IPS DF 6.9 (cell line): ENCODE measurements around the gene SLC44A2.

Source experiments
- DNase-seq: peaks from one replicate; pipeline ENCODE4 v3.0.0-alpha.2; 2013; ENCODE audit warnings: low read depth, low spot score
- H3K27ac ChIP-seq: one replicate; pipeline ENCODE4 v1.5.1; 2013; ENCODE audit warnings: low read length, control low read depth
- H3K27me3 ChIP-seq: 2 replicates; pipeline ENCODE4 v1.6.1; 2013; ENCODE audit warnings: mild to moderate bottlenecking, low read length; ENCODE audit not compliant: control insufficient read depth, insufficient read depth
- H3K36me3 ChIP-seq: 2 replicates; pipeline ENCODE4 v1.6.1; 2013; ENCODE audit warnings: low read length; ENCODE audit not compliant: control insufficient read depth, insufficient read depth
- H3K4me1 ChIP-seq: 2 replicates; pipeline ENCODE4 v1.6.1; 2013; ENCODE audit warnings: low read length; ENCODE audit not compliant: control insufficient read depth, insufficient read depth
- H3K4me3 ChIP-seq: 2 replicates; pipeline ENCODE4 v1.5.1; 2013; ENCODE audit warnings: mild to moderate bottlenecking, low read length
- H3K9me3 ChIP-seq: 2 replicates; pipeline ENCODE4 v1.6.1; 2013; ENCODE audit warnings: low read length, inconsistent platforms; ENCODE audit not compliant: control insufficient read depth, insufficient read depth
- WGBS: extraction: QIAGEN DNeasy Blood & Tissue Kit; methylation state at CpG from one replicate; pipeline ENCODE4 v1.1.7; 2013; ENCODE audit warnings: mixed read lengths, missing lambda C conversion rate; ENCODE audit not compliant: insufficient read length, insufficient coverage; 5-methylcytosine and 5-hydroxymethylcytosine counted together

Gene SLC44A2

DNA sequence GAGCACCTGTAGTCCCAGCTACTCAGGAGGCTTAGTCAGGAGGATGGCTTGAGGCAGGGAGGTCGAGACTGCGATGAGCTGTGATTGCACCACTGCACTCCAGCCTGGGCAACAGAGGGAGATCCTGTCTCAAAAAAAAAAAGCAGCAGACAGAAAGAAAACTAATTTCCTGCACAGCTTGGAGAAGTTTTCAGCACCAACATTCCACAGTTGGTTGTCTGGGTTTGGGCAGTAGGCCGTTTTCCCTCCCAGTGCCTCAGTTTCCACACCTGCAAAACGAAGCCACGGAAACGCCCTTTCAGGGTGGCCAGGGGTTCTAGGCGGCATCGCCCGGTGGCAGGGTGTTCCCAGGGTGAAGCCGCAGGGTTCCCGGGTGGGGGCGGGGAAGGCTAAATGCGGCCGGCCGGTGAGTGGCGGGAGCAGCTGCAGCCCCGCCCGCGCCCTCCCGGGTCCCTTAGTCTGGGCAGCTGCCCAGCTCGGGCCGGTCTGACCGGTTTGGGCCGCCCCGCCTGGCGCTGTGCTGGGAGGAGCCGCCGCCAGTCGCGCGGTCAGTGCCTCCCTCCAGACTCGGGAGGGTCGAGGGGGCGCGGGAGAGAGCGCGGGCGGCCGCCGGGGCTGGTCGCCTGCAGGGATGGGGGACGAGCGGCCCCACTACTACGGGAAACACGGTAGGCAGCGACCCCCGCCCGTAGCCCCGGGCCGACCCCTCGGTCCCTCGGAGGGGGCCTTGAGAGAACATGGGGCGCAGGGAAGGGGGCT is at the start of gene SLC44A2:
Gene SLC44A2 (plus strand): TSS at position 551 of the 759 bp plus-strand sequence. CDS start 81 bp downstream, at position 632.
- no peak within 1 kb of the TSS for H3K27ac ChIP-seq
- H3K27me3 ChIP-seq, result no peaks in the 10 kb centered on the region
- H3K4me3 ChIP-seq, result peak within 1 kb of the TSS; percentile 89; the same call in 1 of the 2 replicates
- no CpG with 5 or more reads among the region's 53 CpGs for WGBS
- H3K4me1 ChIP-seq, result peaks cover 2% of the 10 kb centered on the region; the same call in 1 of the 2 replicates
- H3K36me3 ChIP-seq, result peaks cover 10% of the 10 kb centered on the region; the same call in 1 of the 2 replicates
- DNase-seq, result no peak
- no peaks in the 10 kb centered on the region for H3K9me3 ChIP-seq

DNA sequence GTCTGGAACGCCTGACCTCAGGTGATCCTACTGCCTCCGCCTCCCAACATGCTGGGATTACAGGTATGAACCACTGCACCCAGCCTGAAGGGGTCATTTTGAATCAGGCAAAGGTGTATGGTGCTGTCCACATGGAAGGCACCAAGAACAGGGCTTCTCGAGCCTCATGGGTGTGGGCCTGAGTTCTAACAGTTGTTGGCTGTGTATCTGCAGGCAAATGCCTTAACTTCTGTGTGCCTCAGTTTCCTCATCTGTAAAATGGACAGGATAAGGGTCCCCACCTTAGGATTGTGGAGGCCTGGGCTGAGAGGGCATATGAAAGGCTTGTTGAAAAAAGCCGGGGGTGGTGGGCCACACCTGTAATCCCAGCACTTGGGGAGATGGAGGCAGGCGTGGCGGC is 47.4 kb upstream of the SLC44A2 start:
- no CpG with 5 or more reads among the region's 6 CpGs for WGBS
- no peaks in the 10 kb centered on the region for H3K27me3 ChIP-seq
- DNase-seq, result no peak
- H3K36me3 ChIP-seq, result peaks cover 18% of the 10 kb centered on the region; the same call in 1 of the 2 replicates
- H3K9me3 ChIP-seq, result no peaks in the 10 kb centered on the region
- no peak overlapping the region for H3K4me3 ChIP-seq
- H3K4me1 ChIP-seq, result no peaks in the 10 kb centered on the region
- no peak overlapping the region for H3K27ac ChIP-seq

DNA sequence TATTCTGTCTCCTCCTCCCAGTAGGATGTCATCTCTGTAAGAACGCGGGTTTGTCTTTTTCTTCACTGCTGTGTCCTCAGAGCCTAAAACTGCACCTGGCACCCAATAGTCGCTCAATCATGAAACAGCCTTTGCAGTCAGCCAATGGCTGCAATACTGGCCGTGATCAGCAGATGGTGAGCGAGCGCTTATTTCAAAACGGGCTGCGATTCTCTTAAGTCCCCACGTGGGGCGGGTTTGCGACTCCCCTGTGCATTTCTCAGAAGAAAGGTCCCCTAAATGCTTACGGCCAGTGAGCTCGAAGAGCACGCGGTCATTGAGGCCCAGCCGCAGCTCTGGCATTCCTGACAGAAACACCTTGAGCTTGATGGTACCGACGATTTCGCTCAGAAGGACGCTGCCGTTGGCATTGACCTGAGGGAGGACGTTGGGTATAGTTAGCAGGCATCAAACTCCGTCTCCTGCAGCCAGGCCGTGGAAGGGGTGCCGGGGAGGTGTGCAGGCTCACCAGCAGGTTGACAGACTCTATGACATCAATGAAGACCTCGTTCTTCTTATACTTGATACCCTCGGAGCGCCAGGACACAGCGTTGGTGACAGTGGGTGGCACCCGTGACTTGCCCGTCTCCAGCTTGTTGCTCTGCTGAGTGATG is 44.2 kb upstream of the SLC44A2 start:
- no peak for DNase-seq
- WGBS, result no CpG with 5 or more reads among the region's 31 CpGs
- Histone ChIP-seq H3K27ac (no peak overlapping the region), H3K4me1 (no peaks in the 10 kb centered on the region), H3K27me3 (no peaks in the 10 kb centered on the region), H3K4me3 (no peak overlapping the region), H3K36me3 (peaks cover 13% of the 10 kb centered on the region; the same call in 1 of the 2 replicates), H3K9me3 (no peaks in the 10 kb centered on the region)

DNA sequence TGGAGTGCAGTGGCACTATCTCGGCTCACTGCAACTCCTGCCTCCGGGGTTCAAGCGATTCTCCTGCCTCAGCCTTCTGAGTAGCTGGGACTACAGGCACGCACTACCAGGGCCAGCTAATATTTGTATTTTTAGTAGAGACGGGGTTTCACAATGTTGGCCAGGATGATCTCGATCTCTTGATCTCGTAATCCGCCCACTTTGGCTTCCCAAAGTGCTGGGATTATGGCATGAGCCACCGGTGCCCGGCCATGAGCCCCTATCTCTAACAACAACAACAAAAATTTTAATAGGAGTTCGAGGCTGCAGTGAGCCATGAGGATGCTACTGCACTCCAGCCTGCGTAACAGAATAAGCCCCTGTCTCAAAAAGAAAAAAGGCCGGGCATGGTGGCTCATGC is 43.3 kb upstream of the SLC44A2 start:
- no peaks in the 10 kb centered on the region for H3K4me1 ChIP-seq
- no peaks in the 10 kb centered on the region for H3K9me3 ChIP-seq
- H3K36me3 ChIP-seq, result peaks cover 12% of the 10 kb centered on the region; the same call in 1 of the 2 replicates
- no peak overlapping the region for H3K27ac ChIP-seq
- no peak for DNase-seq
- WGBS, result no CpG with 5 or more reads among the region's 13 CpGs
- H3K27me3 ChIP-seq, result no peaks in the 10 kb centered on the region
- H3K4me3 ChIP-seq, result no peak overlapping the region

DNA sequence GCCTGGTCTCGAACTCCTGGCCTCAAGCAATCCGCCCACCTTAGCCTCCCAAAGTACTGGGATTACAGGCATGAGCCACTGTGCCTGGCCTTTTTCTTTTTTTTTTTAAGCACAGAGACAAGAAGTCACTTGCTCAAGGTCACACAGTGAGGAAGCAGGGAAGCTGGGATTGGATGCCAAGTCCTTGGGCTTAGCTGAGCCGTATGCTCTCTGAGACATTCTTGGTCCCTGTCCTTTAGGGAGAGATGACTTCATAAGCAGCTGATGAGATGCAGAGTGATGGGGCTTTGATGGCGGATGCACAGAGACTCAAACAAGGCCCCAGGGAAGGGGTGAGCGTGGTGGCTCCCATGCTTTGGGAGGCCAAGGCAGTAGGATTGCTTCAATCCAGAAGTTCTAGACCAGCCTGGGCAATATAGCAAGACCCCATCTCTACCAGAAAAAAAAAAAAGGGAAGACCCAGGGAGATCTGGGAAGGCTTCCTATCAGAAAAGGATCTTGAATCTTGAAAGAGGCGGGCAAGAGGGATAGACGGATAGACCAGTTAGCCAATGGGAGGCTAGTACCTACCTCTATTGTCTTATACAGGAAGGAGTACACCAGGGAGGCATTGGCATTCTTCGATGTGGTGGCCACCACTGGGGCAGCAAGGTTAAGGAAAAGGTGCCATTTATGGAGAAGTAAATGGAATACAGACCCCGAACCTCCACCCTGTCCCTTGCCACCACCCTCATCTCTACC is 42.1 kb upstream of the SLC44A2 start:
- peaks cover 11% of the 10 kb centered on the region; the same call in 1 of the 2 replicates for H3K36me3 ChIP-seq
- DNase-seq, result no peak
- no peaks in the 10 kb centered on the region for H3K27me3 ChIP-seq
- no peak overlapping the region for H3K4me3 ChIP-seq
- no peak overlapping the region for H3K27ac ChIP-seq
- no CpG with 5 or more reads among the region's 9 CpGs for WGBS
- H3K9me3 ChIP-seq, result no peaks in the 10 kb centered on the region
- H3K4me1 ChIP-seq, result no peaks in the 10 kb centered on the region

DNA sequence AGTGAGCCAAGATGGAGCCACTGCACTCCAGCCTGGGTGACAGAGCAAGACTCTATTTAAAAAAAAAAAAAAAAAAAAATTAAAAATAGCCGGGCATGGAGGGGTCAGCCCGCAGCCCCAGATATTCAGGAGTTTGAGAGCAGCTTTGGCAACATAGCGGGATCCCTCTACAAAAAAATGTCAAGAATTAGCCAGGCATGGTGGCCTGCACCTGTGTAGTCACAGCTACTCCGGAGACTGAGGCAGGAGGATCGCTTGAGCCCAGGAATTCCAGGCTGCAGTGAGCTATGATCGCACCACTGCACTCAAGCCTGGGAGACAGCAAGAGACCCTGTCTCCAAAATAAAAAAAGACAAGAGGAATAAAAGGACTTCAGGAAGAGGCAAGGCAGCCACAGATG is 39.0 kb upstream of the SLC44A2 start:
- no peak overlapping the region for H3K27ac ChIP-seq
- no peak for DNase-seq
- no peaks in the 10 kb centered on the region for H3K4me1 ChIP-seq
- H3K4me3 ChIP-seq, result peak overlapping the region; percentile 83; the same call in 1 of the 2 replicates
- no peaks in the 10 kb centered on the region for H3K9me3 ChIP-seq
- 0 out of 2 replicates have a peak, but pooled peaks cover 4% of the 10 kb centered on the region for H3K36me3 ChIP-seq
- no peaks in the 10 kb centered on the region for H3K27me3 ChIP-seq
- no CpG with 5 or more reads among the region's 6 CpGs for WGBS

DNA sequence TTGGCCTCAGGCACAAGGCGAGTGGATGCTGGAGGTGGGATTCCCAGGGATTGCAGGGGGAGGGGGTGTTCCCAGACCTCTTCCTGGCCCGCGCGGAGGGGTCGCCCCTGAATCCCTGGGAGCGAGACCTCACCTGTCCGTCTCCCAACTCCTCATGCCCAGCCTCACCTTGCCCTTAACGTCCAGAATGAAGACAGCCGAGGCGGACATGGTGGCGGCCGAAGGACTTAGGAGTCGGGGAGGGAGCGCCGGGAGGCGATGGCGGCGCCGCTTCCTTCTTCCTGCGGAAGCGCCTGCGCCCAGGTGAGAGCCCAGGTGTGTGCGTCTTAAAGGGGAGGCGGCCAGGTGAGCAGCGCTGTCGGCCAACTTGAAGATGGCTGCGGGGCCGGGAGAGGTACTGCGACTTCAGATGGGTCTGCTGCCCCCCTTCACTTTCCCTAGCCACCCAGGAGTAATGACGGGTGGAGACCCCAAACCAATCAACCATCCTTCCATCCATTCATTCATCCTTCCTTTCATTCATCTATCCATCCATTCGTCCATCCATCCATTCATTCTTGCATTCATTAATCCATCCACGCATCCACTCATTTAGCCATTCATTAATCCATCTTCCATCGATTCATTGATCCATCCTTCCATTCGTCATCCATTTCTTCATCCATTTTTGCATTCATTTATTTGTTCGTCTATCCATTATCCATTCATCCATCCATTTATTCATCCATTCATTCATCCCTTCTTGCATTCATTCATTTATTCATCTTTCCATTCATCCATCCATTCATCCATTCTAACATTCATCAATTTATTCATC is 38.1 kb upstream of the SLC44A2 start, which contains the start of gene AP1M2:
Gene AP1M2 (minus strand): TSS at position 291 of the 817 bp plus-strand sequence. CDS start 81 bp downstream, at position 210.
- H3K27me3 ChIP-seq, result no peaks in the 10 kb centered on the region
- no peak within 1 kb of the TSS for H3K27ac ChIP-seq
- H3K4me3 ChIP-seq, result peak within 1 kb of the TSS; percentile 83; the same call in 1 of the 2 replicates
- WGBS, result 100% methylated on average over 4 of the region's 35 CpGs
- H3K36me3 ChIP-seq, result no peaks in the 10 kb centered on the region
- no peaks in the 10 kb centered on the region for H3K9me3 ChIP-seq
- H3K4me1 ChIP-seq, result no peaks in the 10 kb centered on the region
- no peak for DNase-seq

DNA sequence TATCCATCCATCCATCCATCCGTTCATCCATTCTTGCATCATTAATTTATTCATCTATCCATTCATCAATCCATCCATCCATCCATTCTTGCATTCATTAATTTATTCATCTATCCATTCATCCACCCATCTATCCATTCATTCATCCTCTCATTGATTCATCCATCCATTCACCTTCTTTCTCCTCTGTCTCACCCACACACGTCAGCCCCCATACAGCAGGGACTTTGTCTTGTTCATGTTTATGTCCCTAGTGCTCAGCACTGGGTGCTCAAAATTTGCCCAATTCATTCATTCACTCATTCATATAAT is 37.6 kb upstream of the SLC44A2 start:
- no peak overlapping the region for H3K27ac ChIP-seq
- no peaks in the 10 kb centered on the region for H3K36me3 ChIP-seq
- H3K9me3 ChIP-seq, result no peaks in the 10 kb centered on the region
- WGBS, result 100% methylated on average over 1 of the region's 2 CpGs
- no peak for DNase-seq
- no peak overlapping the region for H3K4me3 ChIP-seq
- no peaks in the 10 kb centered on the region for H3K27me3 ChIP-seq
- no peaks in the 10 kb centered on the region for H3K4me1 ChIP-seq

DNA sequence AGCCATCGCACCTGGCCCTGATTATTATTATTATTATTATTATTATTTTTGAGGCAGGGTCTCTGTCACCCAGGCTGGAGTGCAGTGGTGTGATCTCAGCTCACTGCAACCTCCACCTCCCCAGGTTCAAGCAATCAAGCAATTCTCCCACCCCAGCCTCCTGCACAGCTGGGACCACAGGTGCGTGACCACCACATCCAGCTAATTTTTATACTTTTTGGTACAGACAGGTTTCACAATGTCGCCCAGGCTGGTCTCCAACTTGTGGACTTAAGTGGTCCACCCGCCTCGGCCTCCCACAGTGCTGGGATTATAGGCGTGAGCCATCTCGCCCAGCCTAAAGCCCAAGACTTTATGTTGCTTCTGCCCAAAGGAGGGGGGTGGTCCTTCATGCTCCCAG is 32.2 kb upstream of the SLC44A2 start:
- no CpG with 5 or more reads among the region's 7 CpGs for WGBS

More for the DNA sequence above, 32.2 kb upstream of the SLC44A2 start:
- Histone ChIP-seq H3K4me3 (no peak overlapping the region), H3K36me3 (no peaks in the 10 kb centered on the region), H3K27me3 (no peaks in the 10 kb centered on the region), H3K9me3 (no peaks in the 10 kb centered on the region), H3K4me1 (no peaks in the 10 kb centered on the region), H3K27ac (no peak overlapping the region)
- DNase-seq, result no peak
